Measurements from ENCODE around the gene H6PD. TPM values are rescaled to one million over a fixed set of nuclear protein-coding genes. Genes with fewer than 3 reads are reported as not detected.

H6PD gene
- total and polyA plus RNA-seq, 9 of the 15 experiments (the other 6 are each of a cell fraction or from before 2014, with no cell fraction given) = 0.04 to 2.5 (median 0.95) TPM

- Histone ChIP-seq H3K79me2 (ENCODE audit: control insufficient read depth, insufficient read depth, low read length) (no peaks in the 10 kb centered on the region), H4K20me1 (replicated peaks; ENCODE audit: control insufficient read depth, insufficient read depth, low read length) (peaks cover 51% of the 10 kb centered on the region), H3K9ac (ENCODE audit: insufficient read depth in 1 of 2, low read depth in 2 of 2, low read length in 2 of 2) (no peak overlapping the region), H3K27ac (ENCODE audit: extremely low read depth, low read depth, low read length) (no peak overlapping the region), H3K9me1 (ENCODE audit: control insufficient read depth, insufficient read depth, low read length) (no peaks in the 10 kb centered on the region), H3K4me2 (ENCODE audit: insufficient read depth, low read length) (no peak overlapping the region), H3K27me3 (ENCODE audit: control insufficient read depth in 2 of 2, insufficient read depth in 2 of 2, low read length in 2 of 2) (peaks cover 69 to 100% of the 10 kb centered on the region in 2 experiments; a peak in 4 of 5 replicates), H3K4me1 (replicated peaks in 1 of 2; ENCODE audit: control insufficient read depth in 2 of 2, insufficient read depth in 2 of 2, low read length in 2 of 2) (peaks cover 0 to 37% of the 10 kb centered on the region in 2 experiments; a peak in 2 of 5 replicates), H3K9me3 (replicated peaks; ENCODE audit: control insufficient read depth, insufficient read depth, low read depth, low read length) (no peaks in the 10 kb centered on the region), H2AFZ (ENCODE audit: low read depth, low read length) (no peak overlapping the region), H3K4me3 (no peak overlapping the region), H3K36me3 (ENCODE audit: control insufficient read depth, insufficient read depth, low read length) (no peaks in the 10 kb centered on the region)
- ATAC-seq = no peak
- intact Hi-C loops (cut with micrococcal nuclease) (no loop called here), in situ Hi-C loops (cut with MboI) (no loop called here)
- WGBS (ENCODE audit: insufficient coverage, low coverage, missing lambda C conversion rate) = 2% methylated on average over 21 of the region's 21 CpGs
- ChIA-PET POLR2A (interaction anchor here (0.6 to 1.0 kb wide), 2 partner anchors 9 to 23 kb away, joined by 3 read pairs; no protein-coding TSS in a partner anchor), CTCF (ENCODE audit: low intra/inter-chr PET ratio) (no interaction called here)
- no peak for TF ChIP-seq WHSC1 (IDR thresholded peaks at IDR 0.05; ENCODE audit: low read length)
- TF ChIP-seq KLF6 (CRISPR knock-in tag; IDR thresholded peaks at IDR 0.05; ENCODE audit: borderline replicate concordance) = no peak
- no peak for TF ChIP-seq STAT6 (CRISPR knock-in tag; IDR thresholded peaks at IDR 0.05)
- TF ChIP-seq ELK1 (CRISPR knock-in tag; IDR thresholded peaks at IDR 0.05) = no peak
- no peak for TF ChIP-seq OTX1 (CRISPR knock-in tag; IDR thresholded peaks at IDR 0.05)
- no peak for TF ChIP-seq ZNF589 (CRISPR knock-in tag; IDR thresholded peaks at IDR 0.05; ENCODE audit: low read depth)
- no peak for TF ChIP-seq CBX8 (IDR thresholded peaks at IDR 0.05; ENCODE audit: borderline replicate concordance, extremely low read depth, low read depth, low read length, poor library complexity, severe bottlenecking)
- no peak for TF ChIP-seq MTF1 (CRISPR knock-in tag; IDR thresholded peaks at IDR 0.05; ENCODE audit: borderline replicate concordance)
- no peak for TF ChIP-seq TOE1 (IDR thresholded peaks at IDR 0.05; ENCODE audit: borderline replicate concordance)
- TF ChIP-seq TOE1 (CRISPR knock-in tag; IDR thresholded peaks at IDR 0.05; ENCODE audit: borderline replicate concordance, low read depth) = no peak
- TF ChIP-seq HNRNPK (IDR thresholded peaks at IDR 0.05; ENCODE audit: low read depth, low read length, poor library complexity, severe bottlenecking) = no peak
- BruUV-seq (replicated peaks) = no TSS peak
- no peak for DNase-seq (ENCODE audit: extremely low read depth in 1 of 4, low spot score in 3 of 4)
- FAIRE-seq = no peak
Measured at GRCh38 chr1:9319789-9320519, 85.4 kb downstream of the H6PD start.
